Measurements from ENCODE around the gene KLHL34.

KLHL34 gene

DNA sequence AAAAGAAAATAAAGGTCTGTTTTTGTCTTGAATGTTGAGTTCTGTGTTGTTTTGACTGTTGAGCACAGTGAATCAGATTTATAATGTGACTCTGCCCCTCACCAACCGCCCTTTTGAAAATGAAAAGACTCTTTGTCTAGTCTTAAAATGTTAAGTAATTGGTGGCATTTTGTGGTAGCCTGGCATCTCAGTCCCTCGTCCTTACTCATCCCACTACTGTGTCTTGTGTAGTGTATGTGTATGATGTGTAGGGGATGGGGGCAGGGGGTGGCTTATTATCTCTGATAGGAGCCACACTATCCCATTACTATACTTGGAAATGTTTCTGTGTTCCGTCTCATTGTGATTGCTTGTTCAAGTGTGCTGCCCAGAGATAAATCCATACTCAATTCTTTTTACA lies 12.2 kb downstream of the KLHL34 start:
- H2AFZ ChIP-seq (ENCODE audit: low read length): no peak overlapping the region
- no peak overlapping the region for H3K4me3 ChIP-seq (ENCODE audit: low read length)
- TF ChIP-seq EZH2phosphoT487 (IDR thresholded peaks at IDR 0.05; ENCODE audit: low read length): no peak
- no peak for TF ChIP-seq EZH2 (optimal IDR thresholded peaks at IDR 0.05; ENCODE audit: low read depth, low read length)
- TF ChIP-seq, protein P1, sequence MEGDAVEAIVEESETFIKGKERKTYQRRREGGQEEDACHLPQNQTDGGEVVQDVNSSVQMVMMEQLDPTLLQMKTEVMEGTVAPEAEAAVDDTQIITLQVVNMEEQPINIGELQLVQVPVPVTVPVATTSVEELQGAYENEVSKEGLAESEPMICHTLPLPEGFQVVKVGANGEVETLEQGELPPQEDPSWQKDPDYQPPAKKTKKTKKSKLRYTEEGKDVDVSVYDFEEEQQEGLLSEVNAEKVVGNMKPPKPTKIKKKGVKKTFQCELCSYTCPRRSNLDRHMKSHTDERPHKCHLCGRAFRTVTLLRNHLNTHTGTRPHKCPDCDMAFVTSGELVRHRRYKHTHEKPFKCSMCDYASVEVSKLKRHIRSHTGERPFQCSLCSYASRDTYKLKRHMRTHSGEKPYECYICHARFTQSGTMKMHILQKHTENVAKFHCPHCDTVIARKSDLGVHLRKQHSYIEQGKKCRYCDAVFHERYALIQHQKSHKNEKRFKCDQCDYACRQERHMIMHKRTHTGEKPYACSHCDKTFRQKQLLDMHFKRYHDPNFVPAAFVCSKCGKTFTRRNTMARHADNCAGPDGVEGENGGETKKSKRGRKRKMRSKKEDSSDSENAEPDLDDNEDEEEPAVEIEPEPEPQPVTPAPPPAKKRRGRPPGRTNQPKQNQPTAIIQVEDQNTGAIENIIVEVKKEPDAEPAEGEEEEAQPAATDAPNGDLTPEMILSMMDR (IDR thresholded peaks at IDR 0.05; ENCODE audit: low read length): no peak
- no peaks in the 10 kb centered on the region for H3K27me3 ChIP-seq (replicated peaks; ENCODE audit: insufficient read depth, low read length)
- no peaks in the 10 kb centered on the region for H3F3A ChIP-seq (ENCODE audit: insufficient read depth, low read length)
- H3K9me2 ChIP-seq (replicated peaks; ENCODE audit: insufficient read depth, low read length): no peaks in the 10 kb centered on the region
- H3K9ac ChIP-seq (ENCODE audit: low read length): no peak overlapping the region
- H3K4me1 ChIP-seq (ENCODE audit: low read length): no peaks in the 10 kb centered on the region
- no peaks in the 10 kb centered on the region for H4K20me1 ChIP-seq (ENCODE audit: insufficient read depth, low read length)
- H3K9me3 ChIP-seq (replicated peaks; ENCODE audit: insufficient read depth, low read length): no peaks in the 10 kb centered on the region
- H3K36me3 ChIP-seq (replicated peaks; ENCODE audit: insufficient read depth, low read length): no peaks in the 10 kb centered on the region
- no peaks in the 10 kb centered on the region for H3K79me2 ChIP-seq (ENCODE audit: low read length)
- DNase-seq: no peak
- no peak overlapping the region for H3K4me2 ChIP-seq (ENCODE audit: low read depth, low read length)
- no peak overlapping the region for H3K27ac ChIP-seq (ENCODE audit: low read length)

DNA sequence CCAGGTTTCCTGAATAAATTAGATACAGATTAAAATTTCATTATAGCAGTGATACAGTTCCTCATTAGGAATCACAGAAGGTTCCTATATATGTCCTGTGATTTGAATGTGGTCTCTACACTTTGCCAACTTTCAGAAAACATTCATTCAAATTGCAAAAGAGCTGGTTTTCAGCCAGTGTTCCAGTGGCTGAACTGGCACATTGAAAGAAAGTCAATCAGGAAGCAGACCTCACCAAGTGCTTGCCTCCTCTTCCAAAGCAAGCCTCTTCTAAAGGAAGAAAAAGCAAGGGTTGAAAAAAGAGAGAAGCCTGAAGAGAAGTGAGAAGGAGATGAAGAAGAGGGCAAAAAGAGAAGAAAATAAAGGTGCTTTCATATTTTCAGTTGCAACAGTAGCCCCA lies 12.7 kb downstream of the KLHL34 start:
- Histone ChIP-seq H3K4me1 (ENCODE audit: low read length) (no peaks in the 10 kb centered on the region), H2AFZ (ENCODE audit: low read length) (no peak overlapping the region), H3F3A (ENCODE audit: insufficient read depth, low read length) (no peaks in the 10 kb centered on the region), H3K36me3 (replicated peaks; ENCODE audit: insufficient read depth, low read length) (no peaks in the 10 kb centered on the region), H3K27ac (ENCODE audit: low read length) (no peak overlapping the region), H4K20me1 (ENCODE audit: insufficient read depth, low read length) (no peaks in the 10 kb centered on the region), H3K9ac (ENCODE audit: low read length) (no peak overlapping the region), H3K27me3 (replicated peaks; ENCODE audit: insufficient read depth, low read length) (no peaks in the 10 kb centered on the region), H3K9me2 (replicated peaks; ENCODE audit: insufficient read depth, low read length) (no peaks in the 10 kb centered on the region), H3K4me3 (ENCODE audit: low read length) (no peak overlapping the region), H3K79me2 (ENCODE audit: low read length) (no peaks in the 10 kb centered on the region), H3K4me2 (ENCODE audit: low read depth, low read length) (no peak overlapping the region), H3K9me3 (replicated peaks; ENCODE audit: insufficient read depth, low read length) (no peaks in the 10 kb centered on the region)
- TF ChIP-seq EZH2phosphoT487 (IDR thresholded peaks at IDR 0.05; ENCODE audit: low read length) (no peak), EZH2 (optimal IDR thresholded peaks at IDR 0.05; ENCODE audit: low read depth, low read length) (no peak)
- TF ChIP-seq, protein P1 (IDR thresholded peaks at IDR 0.05; ENCODE audit: low read length): no peak
- DNase-seq: no peak

DNA sequence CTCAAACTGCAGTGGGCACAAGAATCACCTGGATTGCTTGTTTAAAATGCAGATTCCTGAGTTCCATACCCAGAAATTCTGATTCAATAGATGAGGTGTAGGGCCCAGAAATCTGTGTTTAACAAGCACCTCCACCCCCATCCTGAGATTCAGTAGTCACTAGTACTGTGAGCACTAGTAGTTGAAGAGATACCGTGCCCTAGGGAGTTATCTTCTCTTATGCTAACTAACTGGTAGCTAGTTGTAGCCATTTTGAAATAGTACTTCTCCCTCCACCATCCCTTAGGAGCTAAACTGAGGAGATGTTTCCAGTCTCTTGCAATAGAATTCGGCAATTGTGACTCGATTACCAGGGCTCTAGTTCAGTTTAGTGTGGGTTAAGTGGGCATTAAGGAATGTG lies 18.4 kb downstream of the KLHL34 start:
- TF ChIP-seq, protein P1 (IDR thresholded peaks at IDR 0.05; ENCODE audit: low read length): no peak
- no peak for TF ChIP-seq EZH2 (optimal IDR thresholded peaks at IDR 0.05; ENCODE audit: low read depth, low read length)
- no peak for TF ChIP-seq EZH2phosphoT487 (IDR thresholded peaks at IDR 0.05; ENCODE audit: low read length)
- Histone ChIP-seq H3K9me2 (replicated peaks; ENCODE audit: insufficient read depth, low read length) (no peaks in the 10 kb centered on the region), H3K79me2 (ENCODE audit: low read length) (no peaks in the 10 kb centered on the region), H3K4me1 (ENCODE audit: low read length) (no peaks in the 10 kb centered on the region), H3K4me2 (ENCODE audit: low read depth, low read length) (no peak overlapping the region), H3F3A (ENCODE audit: insufficient read depth, low read length) (no peaks in the 10 kb centered on the region), H3K9me3 (replicated peaks; ENCODE audit: insufficient read depth, low read length) (no peaks in the 10 kb centered on the region), H2AFZ (ENCODE audit: low read length) (no peak overlapping the region), H3K27me3 (replicated peaks; ENCODE audit: insufficient read depth, low read length) (no peaks in the 10 kb centered on the region), H3K4me3 (ENCODE audit: low read length) (no peak overlapping the region), H4K20me1 (ENCODE audit: insufficient read depth, low read length) (no peaks in the 10 kb centered on the region), H3K36me3 (replicated peaks; ENCODE audit: insufficient read depth, low read length) (no peaks in the 10 kb centered on the region), H3K9ac (ENCODE audit: low read length) (no peak overlapping the region), H3K27ac (ENCODE audit: low read length) (no peak overlapping the region)
- DNase-seq: no peak

All from MM.1S (cell line).